ENCODE results near the gene SSBP3.

GRCh38 chr1:54360165-54361005 is 45.8 kb downstream of the SSBP3 start:
- TF ChIP-seq POLR2A (IDR thresholded peaks at IDR 0.05) (no peak), EP300 (IDR thresholded peaks at IDR 0.05) (no peak)
- TF ChIP-seq, protein P1, sequence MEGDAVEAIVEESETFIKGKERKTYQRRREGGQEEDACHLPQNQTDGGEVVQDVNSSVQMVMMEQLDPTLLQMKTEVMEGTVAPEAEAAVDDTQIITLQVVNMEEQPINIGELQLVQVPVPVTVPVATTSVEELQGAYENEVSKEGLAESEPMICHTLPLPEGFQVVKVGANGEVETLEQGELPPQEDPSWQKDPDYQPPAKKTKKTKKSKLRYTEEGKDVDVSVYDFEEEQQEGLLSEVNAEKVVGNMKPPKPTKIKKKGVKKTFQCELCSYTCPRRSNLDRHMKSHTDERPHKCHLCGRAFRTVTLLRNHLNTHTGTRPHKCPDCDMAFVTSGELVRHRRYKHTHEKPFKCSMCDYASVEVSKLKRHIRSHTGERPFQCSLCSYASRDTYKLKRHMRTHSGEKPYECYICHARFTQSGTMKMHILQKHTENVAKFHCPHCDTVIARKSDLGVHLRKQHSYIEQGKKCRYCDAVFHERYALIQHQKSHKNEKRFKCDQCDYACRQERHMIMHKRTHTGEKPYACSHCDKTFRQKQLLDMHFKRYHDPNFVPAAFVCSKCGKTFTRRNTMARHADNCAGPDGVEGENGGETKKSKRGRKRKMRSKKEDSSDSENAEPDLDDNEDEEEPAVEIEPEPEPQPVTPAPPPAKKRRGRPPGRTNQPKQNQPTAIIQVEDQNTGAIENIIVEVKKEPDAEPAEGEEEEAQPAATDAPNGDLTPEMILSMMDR (IDR thresholded peaks at IDR 0.05) = no peak

All from suprapubic skin (tissue), 3 donors.